Neural cell (in vitro differentiated cells): ENCODE results near the gene DBF4B. TPM values are rescaled to one million over a fixed set of nuclear protein-coding genes. Genes with fewer than 3 reads are reported as not detected.

ENCODE experiments used
- H2AFZ ChIP-seq: fragments of 200-600, 300-800 bp; sonication (generic), shearing (Covaris generic); 2 replicates; pipeline ENCODE4 v1.6.0; 2014; ENCODE audit warnings: low read depth, mild to moderate bottlenecking, antibody characterized with exemption, low read length, moderate library complexity
- H3F3A ChIP-seq: fragments of 200-600 bp; shearing (Covaris generic); 2 replicates; pipeline ENCODE4 v1.6.1; 2016; ENCODE audit warnings: mild to moderate bottlenecking, moderate library complexity, mixed read lengths, antibody characterized with exemption, low read length; ENCODE audit not compliant: insufficient read depth, poor library complexity, severe bottlenecking
- H3K27ac ChIP-seq: fragments of 200-600, 300-800 bp; sonication (generic), shearing (Covaris generic); 2 replicates; pipeline ENCODE4 v1.5.1; 2014; ENCODE audit warnings: mild to moderate bottlenecking, low read length, moderate library complexity
- H3K27me3 ChIP-seq: fragments of 300-800, 200-600 bp; sonication (generic), shearing (Covaris generic); 2 replicates; pipeline ENCODE4 v1.6.0; 2014; ENCODE audit warnings: mild to moderate bottlenecking, low read depth, low read length, moderate library complexity; ENCODE audit not compliant: insufficient read depth
- H3K36me3 ChIP-seq: fragments of 300-800, 200-600 bp; sonication (generic), shearing (Covaris generic); 2 replicates; pipeline ENCODE4 v1.5.1; 2014; ENCODE audit warnings: mild to moderate bottlenecking, antibody characterized with exemption, low read length, moderate library complexity; ENCODE audit not compliant: insufficient read depth
- H3K4me2 ChIP-seq: fragments of 300-800, 200-600 bp; sonication (generic), shearing (Covaris generic); 2 replicates; pipeline ENCODE4 v1.6.0; 2014; ENCODE audit warnings: mild to moderate bottlenecking, low read length
- H3K4me3 ChIP-seq: fragments of 300-800, 200-600 bp; sonication (generic), shearing (Covaris generic); 2 replicates; pipeline ENCODE4 v1.5.1; 2014; ENCODE audit warnings: mild to moderate bottlenecking, low read length, moderate library complexity
- H3K79me2 ChIP-seq: fragments of 200-600 bp; shearing (Covaris generic); replicated peaks from 2 replicates; pipeline ENCODE4 v1.6.0; 2014; ENCODE audit warnings: mild to moderate bottlenecking, low read length, moderate library complexity; ENCODE audit not compliant: insufficient read depth
- H3K9ac ChIP-seq: fragments of 300-800, 200-600 bp; sonication (generic), shearing (Covaris generic); 2 replicates; pipeline ENCODE4 v1.6.1; 2016; ENCODE audit warnings: mild to moderate bottlenecking, low read length, mixed read lengths
- H3K9me2 ChIP-seq: fragments of 200-600 bp; shearing (Covaris generic); 2 replicates; pipeline ENCODE4 v1.6.1; 2016; ENCODE audit warnings: mild to moderate bottlenecking, low read length, mixed read lengths; ENCODE audit not compliant: insufficient read depth
- H3K9me3 ChIP-seq: fragments of 200-600, 300-800 bp; sonication (generic), shearing (Covaris generic); 2 replicates; pipeline ENCODE4 v1.6.1; 2016; ENCODE audit warnings: mild to moderate bottlenecking, mixed run types, low read length, moderate library complexity, mixed read lengths
- H4K20me1 ChIP-seq: fragments of 200-600 bp; shearing (Covaris generic); 2 replicates; pipeline ENCODE4 v1.6.1; 2016; ENCODE audit warnings: mild to moderate bottlenecking, mixed run types; ENCODE audit not compliant: insufficient read depth
- CTCF ChIP-seq: fragments of 450-650 bp; IDR thresholded peaks from 2 replicates; pipeline ENCODE4 v1.5.1; 2014; ENCODE audit warnings: antibody characterized with exemption, mild to moderate bottlenecking, moderate library complexity; ENCODE audit not compliant: poor library complexity, severe bottlenecking
- EP300 ChIP-seq: fragments of 450-650 bp; conservative IDR thresholded peaks from 2 replicates; pipeline ENCODE4 v1.6.1; 2014; ENCODE audit warnings: antibody characterized with exemption, mild to moderate bottlenecking, moderate library complexity; ENCODE audit not compliant: poor library complexity, severe bottlenecking
- EZH2 ChIP-seq: fragments of 200-600, 300-800 bp; shearing (Covaris generic), sonication (generic); IDR thresholded peaks from 2 replicates; pipeline ENCODE4 v1.6.1; 2014; ENCODE audit warnings: antibody characterized with exemption, low read length, borderline replicate concordance, mild to moderate bottlenecking; ENCODE audit not compliant: insufficient read depth, poor library complexity, severe bottlenecking
- MXI1 ChIP-seq: fragments of 450-650 bp; conservative IDR thresholded peaks from 2 replicates; pipeline ENCODE4 v1.6.1; 2014; ENCODE audit warnings: antibody characterized with exemption, mild to moderate bottlenecking; ENCODE audit not compliant: poor library complexity, severe bottlenecking
- POLR2AphosphoS5 ChIP-seq: IDR thresholded peaks from 2 replicates; pipeline ENCODE4 v1.6.1; 2012
- RAD21 ChIP-seq: fragments of 450-650 bp; conservative IDR thresholded peaks from 2 replicates; pipeline ENCODE4 v1.6.1; 2014; ENCODE audit warnings: antibody characterized with exemption, mild to moderate bottlenecking, moderate library complexity
- REST ChIP-seq: IDR thresholded peaks from 2 replicates; pipeline ENCODE4 v1.6.1; 2012; ENCODE audit warnings: borderline replicate concordance
- SMC3 ChIP-seq: fragments of 450-650 bp; conservative IDR thresholded peaks from 2 replicates; pipeline ENCODE4 v1.6.1; 2014; ENCODE audit warnings: antibody characterized with exemption, mild to moderate bottlenecking, moderate library complexity; ENCODE audit not compliant: poor library complexity
- polyA plus RNA-seq: library from polyadenylated mRNA; depleted of rRNA; stranded (reverse); fragments of >200 nt; gene quantifications from 2 replicates; pipeline ENCODE4 v1.2.3, GENCODE V29; 2014

The DBF4B gene
- polyA plus RNA-seq, 1 donor from 2014 or later, result 10.7 TPM

- no peak overlapping the region for H3K9ac ChIP-seq
- no peaks in the 10 kb centered on the region for H3K9me2 ChIP-seq
- H3K27me3 ChIP-seq, result peaks cover under 1% of the 10 kb centered on the region
- H3K27ac ChIP-seq, result no peak overlapping the region
- no peaks in the 10 kb centered on the region for H3K9me3 ChIP-seq
- H3K4me2 ChIP-seq, result no peak overlapping the region
- H4K20me1 ChIP-seq, result no peaks in the 10 kb centered on the region
- no peaks in the 10 kb centered on the region for H3K36me3 ChIP-seq
- no peak overlapping the region for H2AFZ ChIP-seq
- H3K4me3 ChIP-seq, result no peak overlapping the region
- H3F3A ChIP-seq, result no peaks in the 10 kb centered on the region
- no peak for TF ChIP-seq EZH2
- no peak for TF ChIP-seq RAD21
- no peak for TF ChIP-seq MXI1
- no peak for TF ChIP-seq POLR2AphosphoS5
- no peak for TF ChIP-seq REST
- TF ChIP-seq EP300, result no peak
- TF ChIP-seq SMC3, result no peak
- H3K79me2 ChIP-seq, result no peaks in the 10 kb centered on the region
Observed at GRCh38 chr17:44781551-44782325, 73.3 kb downstream of the DBF4B start.

GRCh38 chr17:44782326-44782850 is 73.9 kb downstream of the DBF4B start:
- Histone ChIP-seq H3K9ac (no peak overlapping the region), H3K79me2 (no peaks in the 10 kb centered on the region), H3K27me3 (no peaks in the 10 kb centered on the region), H3K4me2 (no peak overlapping the region), H3K9me2 (no peaks in the 10 kb centered on the region), H4K20me1 (no peaks in the 10 kb centered on the region), H3F3A (no peaks in the 10 kb centered on the region), H3K4me3 (no peak overlapping the region), H2AFZ (no peak overlapping the region), H3K9me3 (no peaks in the 10 kb centered on the region), H3K27ac (no peak overlapping the region), H3K36me3 (no peaks in the 10 kb centered on the region)
- TF ChIP-seq SMC3 (no peak), MXI1 (no peak), CTCF (no peak)
